GM19372 (cell line): ENCODE data around the gene ZBED6.
"Not testable (repeated sequence)": the region's sequence is repeated elsewhere in the genome, so short reads cannot be mapped to it uniquely, and the experiment has no call there.

Experiments used
- ATAC-seq: cut with Tn5 transposase; IDR thresholded peaks from one replicate; pipeline ENCODE4 v1.9.1; 2021; ENCODE audit warnings: mild to moderate bottlenecking, low read depth, moderate library complexity; ENCODE audit not compliant: unreplicated experiment

ZBED6 gene, protein sequence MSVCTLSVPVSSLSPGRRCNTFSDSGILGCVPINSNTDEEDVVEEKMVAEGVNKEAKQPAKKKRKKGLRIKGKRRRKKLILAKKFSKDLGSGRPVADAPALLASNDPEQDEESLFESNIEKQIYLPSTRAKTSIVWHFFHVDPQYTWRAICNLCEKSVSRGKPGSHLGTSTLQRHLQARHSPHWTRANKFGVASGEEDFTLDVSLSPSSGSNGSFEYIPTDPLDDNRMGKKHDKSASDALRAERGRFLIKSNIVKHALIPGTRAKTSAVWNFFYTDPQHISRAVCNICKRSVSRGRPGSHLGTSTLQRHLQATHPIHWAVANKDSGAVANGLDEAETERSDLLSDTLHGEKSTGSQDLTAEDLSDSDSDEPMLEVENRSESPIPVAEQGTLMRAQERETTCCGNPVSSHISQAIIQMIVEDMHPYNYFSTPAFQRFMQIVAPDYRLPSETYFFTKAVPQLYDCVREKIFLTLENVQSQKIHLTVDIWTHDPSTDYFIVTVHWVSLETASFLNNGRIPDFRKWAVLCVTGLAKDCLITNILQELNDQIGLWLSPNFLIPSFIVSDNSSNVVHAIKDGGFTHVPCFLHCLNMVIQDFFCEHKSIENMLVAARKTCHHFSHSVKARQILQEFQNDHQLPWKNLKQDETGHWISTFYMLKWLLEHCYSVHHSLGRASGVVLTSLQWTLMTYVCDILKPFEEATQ (N-terminal part only)

GRCh38 chr1:203795441-203796235 is at the start of gene ZBED6, which contains the start of gene ZC3H11A:
ZBED6 (plus strand) TSS chr1:203795623; CDS start chr1:203797523, 1,900 bp downstream.
ZC3H11A (plus strand) TSS chr1:203795623; CDS start chr1:203817071, 21,448 bp downstream.
- ATAC-seq: peak; percentile 97

GRCh38 chr1:203746281-203746680 is 49.1 kb upstream of the ZBED6 start:
- ATAC-seq: no peak

GRCh38 chr1:203751051-203751450 is 44.4 kb upstream of the ZBED6 start:
- no peak for ATAC-seq

GRCh38 chr1:203751618-203752361 is 43.6 kb upstream of the ZBED6 start:
- not testable (repeated sequence) for ATAC-seq

DNA sequence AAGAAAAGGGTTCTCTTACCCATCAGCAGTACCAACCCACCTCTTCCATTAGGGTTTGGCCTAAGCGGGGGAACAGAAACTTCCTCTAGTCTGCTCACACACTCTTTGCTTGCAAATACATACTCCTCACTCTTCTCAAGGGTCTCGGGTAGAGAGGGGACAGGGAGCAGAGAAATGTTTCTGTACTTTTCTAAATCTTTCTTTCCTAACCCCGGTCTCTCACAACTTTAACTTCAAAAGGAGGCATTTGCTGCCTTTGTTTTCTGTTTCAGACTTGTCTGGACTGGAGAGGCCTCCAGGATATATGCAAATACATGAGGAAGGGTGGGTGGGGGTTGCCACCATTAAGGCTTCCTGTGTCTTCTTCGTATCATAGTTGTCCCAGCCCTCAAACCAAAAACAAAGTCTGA is 41.0 kb upstream of the ZBED6 start:
- ATAC-seq: peak; percentile 67

DNA sequence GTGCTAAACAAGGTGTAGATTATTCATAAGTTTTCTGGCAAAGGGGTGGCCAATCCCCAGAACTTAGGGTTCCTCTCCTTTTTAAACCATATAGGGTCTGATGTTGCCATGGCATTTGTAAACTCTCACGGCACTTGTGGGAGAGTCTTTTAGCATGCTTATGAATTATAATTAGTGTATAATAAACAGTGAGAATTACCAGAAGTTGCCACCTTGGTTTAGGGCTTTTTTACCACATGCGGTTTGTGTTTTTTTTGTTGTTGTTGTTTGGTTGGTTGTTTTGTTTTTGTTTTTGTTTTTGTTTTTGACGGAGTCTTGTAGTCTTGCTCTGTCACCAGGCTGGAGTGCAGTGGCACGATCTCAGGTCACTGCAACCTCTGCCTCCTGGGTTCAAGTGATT is 39.4 kb upstream of the ZBED6 start:
- no peak for ATAC-seq

DNA sequence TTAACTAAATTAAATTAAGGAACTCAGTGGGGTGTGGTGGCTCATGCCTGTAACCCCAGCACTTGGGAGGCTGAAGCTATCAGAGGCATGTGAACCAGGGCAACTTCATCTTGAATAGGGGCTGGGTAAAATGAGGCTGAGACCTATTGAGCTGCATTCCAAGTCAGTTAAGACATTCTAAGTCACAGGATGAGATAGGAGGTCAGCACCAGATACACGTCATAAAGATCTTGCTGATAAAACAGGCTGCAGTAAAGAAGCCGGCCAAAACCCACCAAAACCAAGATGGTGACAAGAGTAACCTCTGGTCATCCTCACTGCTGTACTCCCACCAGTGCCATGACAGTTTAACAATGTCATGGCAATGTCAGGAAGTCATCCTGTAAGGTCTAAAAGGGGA is 36.7 kb upstream of the ZBED6 start:
- not testable (repeated sequence) for ATAC-seq

- no peak for ATAC-seq
Measured at GRCh38 chr1:203760506-203760905, 34.9 kb upstream of the ZBED6 start.

DNA sequence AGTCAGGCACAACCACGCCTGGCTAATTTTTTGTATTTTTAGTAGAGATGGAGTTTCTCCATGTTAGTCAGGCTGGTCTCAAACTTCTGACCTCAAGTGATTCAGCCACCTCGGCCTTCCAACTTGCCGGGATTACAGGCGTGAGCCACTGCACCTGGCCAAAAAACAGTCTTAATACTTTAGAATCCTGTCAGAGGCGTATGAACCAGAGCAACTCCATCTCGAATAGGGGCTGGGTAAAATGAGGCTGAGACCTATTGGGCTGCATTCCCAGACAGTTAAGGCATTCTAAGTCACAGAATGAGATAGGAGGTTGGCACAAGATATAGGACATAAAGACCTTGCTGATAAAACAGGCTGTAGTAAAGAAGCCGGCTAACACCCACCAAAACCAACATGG is 33.5 kb upstream of the ZBED6 start:
- ATAC-seq: not testable (repeated sequence)

DNA sequence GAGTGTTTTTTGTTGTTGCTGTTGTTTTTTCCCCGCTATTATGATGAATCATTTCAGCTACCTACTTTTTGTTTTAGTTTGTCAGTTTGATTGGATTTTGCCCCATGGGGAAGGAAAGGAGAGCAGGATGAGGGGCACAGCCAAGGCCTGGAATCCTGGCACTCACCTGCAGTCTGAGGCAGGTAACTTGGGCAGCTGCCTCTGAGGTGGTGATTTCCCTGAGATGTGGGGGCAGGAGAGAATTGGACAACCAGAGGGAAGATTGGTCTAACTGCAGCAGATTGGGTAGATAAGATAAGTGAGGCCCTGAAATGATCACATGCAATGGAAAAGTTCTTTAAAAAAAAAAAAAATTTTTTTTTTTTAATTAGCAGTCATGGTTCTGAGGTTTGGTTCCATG is 31.9 kb upstream of the ZBED6 start:
- ATAC-seq: no peak

GRCh38 chr1:203764105-203765028 is 31.1 kb upstream of the ZBED6 start:
- no peak for ATAC-seq

DNA sequence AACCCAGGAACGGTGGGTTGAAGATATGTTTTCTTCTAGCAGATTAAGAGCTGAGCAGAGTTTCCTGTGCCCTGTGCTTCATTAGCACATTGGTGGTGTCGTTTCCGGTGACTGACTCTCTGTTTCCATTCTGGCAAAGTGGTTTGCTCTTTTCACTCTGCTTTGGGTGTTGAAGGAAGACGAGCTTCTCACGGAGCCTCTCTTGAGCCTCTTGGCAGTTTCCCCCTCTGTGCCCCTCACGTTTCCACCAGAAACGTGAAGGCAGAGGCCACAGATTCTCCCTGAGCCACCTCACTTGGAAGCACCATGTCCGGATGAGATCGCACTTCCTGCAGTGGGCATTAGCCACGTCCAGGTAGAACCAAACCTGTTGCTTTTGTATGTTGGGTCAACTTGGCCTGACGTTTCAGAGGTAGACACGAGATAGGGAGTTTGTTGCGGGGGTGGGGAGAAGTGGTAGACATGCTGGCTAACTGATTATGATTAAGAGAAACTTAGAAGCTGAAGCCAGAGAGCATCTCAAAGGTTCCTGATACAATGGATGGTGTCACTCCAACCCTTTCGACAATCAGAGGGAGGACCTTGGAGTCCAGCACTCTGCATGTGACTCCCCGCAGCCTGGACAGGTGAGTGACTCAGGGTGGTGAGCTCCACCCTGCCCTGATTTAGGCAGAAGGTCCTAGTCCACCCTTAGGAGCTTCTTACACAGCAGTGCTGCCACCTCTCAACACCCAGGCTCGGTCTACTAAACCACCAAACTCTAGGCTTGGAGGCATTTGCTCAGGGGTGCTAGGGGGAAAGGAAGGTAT is 30.2 kb upstream of the ZBED6 start, which contains the start of gene LAX1:
Gene LAX1 (plus strand): TSS at position 155 of the 809 bp plus-strand sequence. CDS start 383 bp downstream, at position 538.
- peak; percentile 75 for ATAC-seq

DNA sequence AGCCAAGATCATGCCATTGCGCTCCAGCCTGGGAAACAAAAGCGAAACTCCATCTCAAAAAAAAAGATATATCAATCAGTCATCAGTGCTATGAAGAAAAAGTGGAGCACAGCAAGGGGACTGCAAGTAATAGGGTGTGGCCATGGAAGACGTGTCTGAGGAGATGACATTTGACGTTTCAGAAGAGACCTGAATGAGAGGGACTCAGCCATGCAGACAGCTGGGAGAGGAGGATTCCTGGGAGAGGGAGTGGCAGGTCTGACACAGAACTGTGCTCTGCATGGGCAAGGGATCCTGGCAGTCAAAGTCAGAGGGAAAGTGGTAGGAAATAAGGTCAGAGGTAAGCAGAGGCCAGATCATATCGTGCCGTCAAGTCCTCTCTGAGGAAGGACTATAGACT is 27.2 kb upstream of the ZBED6 start:
- no peak for ATAC-seq

DNA sequence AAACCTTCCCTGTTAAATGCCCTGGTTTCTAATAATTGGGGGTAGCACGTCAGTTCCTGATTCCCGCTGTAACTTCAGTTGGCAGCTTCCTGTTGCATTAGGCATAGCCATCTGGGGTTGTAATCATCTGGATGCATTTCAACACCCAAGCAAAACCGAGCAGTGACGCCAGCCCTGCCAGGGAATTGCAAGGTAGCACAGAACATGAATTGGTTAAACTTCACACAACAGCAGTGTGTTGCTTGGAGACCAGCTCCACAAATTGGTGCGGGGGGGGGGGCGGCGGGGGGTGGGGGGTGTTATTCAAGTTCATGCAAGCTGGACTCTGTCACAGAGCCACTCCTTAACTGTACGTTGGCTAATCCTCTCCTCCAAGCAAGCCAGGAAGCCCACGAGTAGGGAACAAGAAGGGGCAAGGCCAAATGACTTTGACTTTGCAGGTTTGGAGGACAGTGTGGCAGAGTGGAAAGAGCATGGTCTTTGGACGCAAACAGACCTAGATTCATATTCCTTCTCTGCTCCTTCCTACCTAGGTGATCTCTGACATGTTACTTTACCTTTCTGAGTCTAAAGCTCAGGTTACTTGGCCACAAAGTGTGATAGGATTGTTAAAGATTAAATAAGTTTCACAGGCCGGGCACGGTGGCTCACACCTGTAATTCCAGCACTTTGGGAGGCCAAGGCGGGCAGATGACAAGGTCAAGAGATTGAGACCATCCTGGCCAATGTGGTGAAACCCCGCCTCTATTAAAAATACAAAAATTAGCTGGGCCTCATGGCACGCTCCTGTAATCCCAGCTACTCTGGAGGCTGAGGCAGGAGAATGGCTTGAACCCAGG is 25.7 kb upstream of the ZBED6 start:
- no peak for ATAC-seq

- no peak for ATAC-seq
Measured at GRCh38 chr1:203771901-203772301, 23.5 kb upstream of the ZBED6 start.

DNA sequence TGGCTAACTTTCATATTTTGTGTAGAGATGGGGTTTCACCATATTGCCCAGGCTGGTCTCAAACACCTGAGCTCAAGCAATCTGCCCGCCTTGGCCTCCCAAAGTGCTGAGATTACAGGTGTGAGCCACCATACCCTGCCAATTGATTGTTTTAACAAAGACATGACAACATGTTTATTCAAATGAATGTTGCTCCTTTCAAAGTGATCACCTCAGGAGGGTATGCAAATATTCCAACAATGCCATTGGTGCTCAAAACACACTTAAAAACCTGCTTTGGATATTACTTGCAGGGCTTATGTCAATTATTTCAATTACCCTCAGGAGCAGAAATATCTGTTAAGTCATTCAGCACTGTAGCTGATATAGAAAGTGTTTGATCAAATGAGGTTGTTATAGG is 22.6 kb upstream of the ZBED6 start:
- ATAC-seq: no peak

DNA sequence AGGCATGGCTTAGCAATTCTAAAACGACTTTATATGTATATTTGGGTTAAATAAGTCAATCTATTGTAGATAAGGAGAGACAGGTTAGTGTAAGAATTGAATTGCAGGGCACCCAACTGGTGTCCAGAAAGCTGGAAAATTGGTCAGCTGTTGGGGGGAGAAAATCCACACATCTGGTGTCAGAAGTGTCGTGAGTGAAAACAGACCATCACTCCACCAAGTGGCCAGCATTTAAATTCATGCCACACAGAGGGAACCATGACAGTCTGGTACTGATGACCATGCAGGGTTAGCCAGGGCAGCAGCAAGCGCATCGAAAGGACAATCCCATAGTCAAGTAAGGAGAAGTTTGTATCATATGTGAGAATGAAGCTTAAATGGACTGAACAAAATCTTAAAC is 18.8 kb upstream of the ZBED6 start:
- no peak for ATAC-seq
